Activated naive CD8-positive, alpha-beta T cell treated with anti-CD3 and anti-CD28 coated beads, Interleukin-2, amount 50 U/mL, for 24 hours (primary cell): ENCODE results near the gene INSR.
"Not testable (repeated sequence)": the region's sequence is repeated elsewhere in the genome, so short reads cannot be mapped to it uniquely, and the experiment has no call there.

ENCODE experiments used
- ATAC-seq: fragments of 150-1000 bp; cut with Tn5 transposase; one replicate; pipeline ENCODE4 v1.10.0; 2021
- DNase-seq: peaks from one replicate; pipeline ENCODE4 v3.0.0; 2021
- H3K27ac Mint-ChIP-seq: one replicate; pipeline ENCODE4 v1.8.0; 2021; ENCODE audit warnings: mild to moderate bottlenecking, mixed read lengths
- H3K27me3 Mint-ChIP-seq: one replicate; pipeline ENCODE4 v1.8.0; 2021; ENCODE audit warnings: mixed read lengths
- H3K36me3 Mint-ChIP-seq: one replicate; pipeline ENCODE4 v1.8.0; 2021; ENCODE audit warnings: low read depth, mixed read lengths
- H3K4me1 Mint-ChIP-seq: one replicate; pipeline ENCODE4 v1.8.0; 2021; ENCODE audit warnings: mixed read lengths
- H3K4me3 Mint-ChIP-seq: one replicate; pipeline ENCODE4 v1.8.0; 2021; ENCODE audit warnings: mild to moderate bottlenecking, moderate library complexity, mixed read lengths
- H3K9me3 Mint-ChIP-seq: one replicate; pipeline ENCODE4 v1.8.0; 2021; ENCODE audit warnings: mixed read lengths

The INSR gene

GRCh38 chr19:7311911-7312310 lies 17.7 kb upstream of the INSR start:
- Mint-ChIP-seq H3K27me3 (no peaks in the 10 kb centered on the region), H3K4me1 (no peaks in the 10 kb centered on the region)
- no peak for ATAC-seq

GRCh38 chr19:7308327-7308726 lies 14.1 kb upstream of the INSR start:
- not testable (repeated sequence) for DNase-seq, H3K36me3 Mint-ChIP-seq, ATAC-seq, H3K27me3 Mint-ChIP-seq, H3K27ac Mint-ChIP-seq, H3K4me1 Mint-ChIP-seq, H3K4me3 Mint-ChIP-seq, H3K9me3 Mint-ChIP-seq

More at GRCh38 chr19:7311911-7312310, 17.7 kb upstream of the INSR start:
- H3K27ac Mint-ChIP-seq: no peak overlapping the region
- no peaks in the 10 kb centered on the region for H3K9me3 Mint-ChIP-seq
- DNase-seq: no peak
- no peak overlapping the region for H3K4me3 Mint-ChIP-seq
- H3K36me3 Mint-ChIP-seq: no peaks in the 10 kb centered on the region

GRCh38 chr19:7307590-7308218 lies 13.5 kb upstream of the INSR start:
- ATAC-seq: no peak
- Mint-ChIP-seq H3K27ac (no peak overlapping the region), H3K36me3 (no peaks in the 10 kb centered on the region), H3K27me3 (no peaks in the 10 kb centered on the region), H3K9me3 (no peaks in the 10 kb centered on the region), H3K4me1 (no peaks in the 10 kb centered on the region), H3K4me3 (no peak overlapping the region)
- no peak for DNase-seq

GRCh38 chr19:7304200-7304599 lies 10.0 kb upstream of the INSR start:
- Mint-ChIP-seq H3K9me3 (no peaks in the 10 kb centered on the region), H3K4me1 (no peaks in the 10 kb centered on the region)

GRCh38 chr19:7303470-7303869 lies 9.3 kb upstream of the INSR start:
- H3K27me3 Mint-ChIP-seq: no peaks in the 10 kb centered on the region
- H3K4me1 Mint-ChIP-seq: no peaks in the 10 kb centered on the region
- no peak overlapping the region for H3K4me3 Mint-ChIP-seq
- H3K36me3 Mint-ChIP-seq: no peaks in the 10 kb centered on the region
- no peaks in the 10 kb centered on the region for H3K9me3 Mint-ChIP-seq
- DNase-seq: no peak
- ATAC-seq: no peak
- H3K27ac Mint-ChIP-seq: no peak overlapping the region

More at GRCh38 chr19:7304200-7304599, 10.0 kb upstream of the INSR start:
- Mint-ChIP-seq H3K27ac (no peak overlapping the region), H3K36me3 (no peaks in the 10 kb centered on the region), H3K27me3 (no peaks in the 10 kb centered on the region), H3K4me3 (no peak overlapping the region)
- no peak for DNase-seq
- ATAC-seq: no peak

GRCh38 chr19:7301525-7301924 lies 7.3 kb upstream of the INSR start:
- Mint-ChIP-seq H3K27ac (no peak overlapping the region), H3K4me1 (no peaks in the 10 kb centered on the region), H3K4me3 (no peak overlapping the region), H3K27me3 (peaks cover 6% of the 10 kb centered on the region), H3K9me3 (no peaks in the 10 kb centered on the region), H3K36me3 (no peaks in the 10 kb centered on the region)
- ATAC-seq (no peak), DNase-seq (no peak)

- peaks cover 29% of the 10 kb centered on the region for H3K27me3 Mint-ChIP-seq
- peaks cover 10% of the 10 kb centered on the region for H3K4me1 Mint-ChIP-seq
- ATAC-seq (no peak), DNase-seq (no peak)
- no peaks in the 10 kb centered on the region for H3K9me3 Mint-ChIP-seq
- no peak overlapping the region for H3K4me3 Mint-ChIP-seq
- no peak overlapping the region for H3K27ac Mint-ChIP-seq
- H3K36me3 Mint-ChIP-seq: no peaks in the 10 kb centered on the region
Observed at GRCh38 chr19:7297742-7298141, 3.5 kb upstream of the INSR start.

- Mint-ChIP-seq H3K27me3 (peaks cover 40% of the 10 kb centered on the region), H3K9me3 (no peaks in the 10 kb centered on the region), H3K4me3 (no peak overlapping the region), H3K27ac (no peak overlapping the region), H3K4me1 (peaks cover 12% of the 10 kb centered on the region), H3K36me3 (no peaks in the 10 kb centered on the region)
- DNase-seq (no peak), ATAC-seq (no peak)
Observed at GRCh38 chr19:7295912-7296536, 1.8 kb upstream of the INSR start.

- Mint-ChIP-seq H3K9me3 (no peaks in the 10 kb centered on the region), H3K4me1 (peaks cover 12% of the 10 kb centered on the region), H3K27me3 (peaks cover 41% of the 10 kb centered on the region), H3K4me3 (peak overlapping the region; percentile 78), H3K27ac (no peak overlapping the region), H3K36me3 (no peaks in the 10 kb centered on the region)
- ATAC-seq (no peak), DNase-seq (peak; percentile 25)
Observed at GRCh38 chr19:7294558-7295212, 471 bp upstream of the INSR start.

GRCh38 chr19:7292950-7293761 lies 1.1 kb downstream of the INSR start:
- Mint-ChIP-seq H3K27me3 (peaks cover 43% of the 10 kb centered on the region), H3K4me3 (peak overlapping the region; percentile 21), H3K9me3 (no peaks in the 10 kb centered on the region), H3K27ac (no peak overlapping the region), H3K36me3 (no peaks in the 10 kb centered on the region), H3K4me1 (peaks cover 12% of the 10 kb centered on the region)
- DNase-seq (peak; percentile 9), ATAC-seq (peak; percentile 12)

GRCh38 chr19:7292352-7292949 lies 1.8 kb downstream of the INSR start:
- Mint-ChIP-seq H3K9me3 (no peaks in the 10 kb centered on the region), H3K36me3 (no peaks in the 10 kb centered on the region), H3K27me3 (peaks cover 42% of the 10 kb centered on the region), H3K4me1 (peaks cover 12% of the 10 kb centered on the region), H3K4me3 (peak overlapping the region; percentile 3), H3K27ac (no peak overlapping the region)
- DNase-seq (no peak), ATAC-seq (no peak)

- no peak overlapping the region for H3K27ac Mint-ChIP-seq
- peaks cover 19% of the 10 kb centered on the region for H3K27me3 Mint-ChIP-seq
- no peak for ATAC-seq
- H3K36me3 Mint-ChIP-seq: no peaks in the 10 kb centered on the region
- no peak overlapping the region for H3K4me3 Mint-ChIP-seq
- H3K9me3 Mint-ChIP-seq: no peaks in the 10 kb centered on the region
- no peak for DNase-seq
- peaks cover 1% of the 10 kb centered on the region for H3K4me1 Mint-ChIP-seq
Observed at GRCh38 chr19:7288977-7289376, 5.2 kb downstream of the INSR start.

- Mint-ChIP-seq H3K4me3 (no peak overlapping the region), H3K27me3 (peaks cover 18% of the 10 kb centered on the region), H3K9me3 (no peaks in the 10 kb centered on the region), H3K4me1 (peaks cover 1% of the 10 kb centered on the region), H3K27ac (no peak overlapping the region), H3K36me3 (no peaks in the 10 kb centered on the region)
- no peak for DNase-seq
- no peak for ATAC-seq
Observed at GRCh38 chr19:7288131-7288530, 6.1 kb downstream of the INSR start.

- no peak for ATAC-seq
- Mint-ChIP-seq H3K9me3 (no peaks in the 10 kb centered on the region), H3K36me3 (no peaks in the 10 kb centered on the region), H3K4me1 (peaks cover 1% of the 10 kb centered on the region), H3K27ac (no peak overlapping the region), H3K4me3 (no peak overlapping the region), H3K27me3 (peaks cover 14% of the 10 kb centered on the region)
- DNase-seq: no peak
Observed at GRCh38 chr19:7287722-7288121, 6.5 kb downstream of the INSR start.
